ENCODE data around the gene GCLM.
A peak's percentile ranks its signal among the peaks of the same experiment; 100 is the strongest.

Gene GCLM

DNA sequence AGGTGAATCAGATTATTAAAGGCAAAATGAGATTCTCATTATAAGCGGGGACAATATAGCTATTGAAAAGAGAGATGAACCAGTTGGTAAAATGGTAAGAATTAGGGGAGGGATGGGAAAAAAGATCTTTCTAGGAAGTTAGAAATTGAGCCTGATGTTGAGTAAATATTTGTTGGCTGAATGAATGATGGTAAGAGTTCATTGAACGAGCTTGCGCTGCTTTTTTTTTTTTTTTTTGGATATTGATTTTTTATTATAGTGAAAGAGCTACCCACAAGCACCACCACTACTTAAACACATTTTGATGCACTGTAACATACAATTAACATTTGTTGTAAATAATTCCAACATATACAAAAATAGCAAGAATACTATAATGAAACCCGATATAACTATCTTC lies 1.1 kb upstream of the GCLM start:
- no peak for TF ChIP-seq FOXP2 (optimal IDR thresholded peaks at IDR 0.05; ENCODE audit: borderline replicate concordance, extremely low read depth, extremely low read length, insufficient read depth)
- TF ChIP-seq SIN3A (IDR thresholded peaks at IDR 0.05; ENCODE audit: borderline replicate concordance, insufficient read depth, low read length) = no peak
- TF ChIP-seq POLR2AphosphoS5 (IDR thresholded peaks at IDR 0.05; ENCODE audit: low read depth, low read length) = no peak
- no peak for TF ChIP-seq TAF1 (IDR thresholded peaks at IDR 0.05; ENCODE audit: borderline replicate concordance, insufficient read depth, low read length)
- TF ChIP-seq, protein P1, sequence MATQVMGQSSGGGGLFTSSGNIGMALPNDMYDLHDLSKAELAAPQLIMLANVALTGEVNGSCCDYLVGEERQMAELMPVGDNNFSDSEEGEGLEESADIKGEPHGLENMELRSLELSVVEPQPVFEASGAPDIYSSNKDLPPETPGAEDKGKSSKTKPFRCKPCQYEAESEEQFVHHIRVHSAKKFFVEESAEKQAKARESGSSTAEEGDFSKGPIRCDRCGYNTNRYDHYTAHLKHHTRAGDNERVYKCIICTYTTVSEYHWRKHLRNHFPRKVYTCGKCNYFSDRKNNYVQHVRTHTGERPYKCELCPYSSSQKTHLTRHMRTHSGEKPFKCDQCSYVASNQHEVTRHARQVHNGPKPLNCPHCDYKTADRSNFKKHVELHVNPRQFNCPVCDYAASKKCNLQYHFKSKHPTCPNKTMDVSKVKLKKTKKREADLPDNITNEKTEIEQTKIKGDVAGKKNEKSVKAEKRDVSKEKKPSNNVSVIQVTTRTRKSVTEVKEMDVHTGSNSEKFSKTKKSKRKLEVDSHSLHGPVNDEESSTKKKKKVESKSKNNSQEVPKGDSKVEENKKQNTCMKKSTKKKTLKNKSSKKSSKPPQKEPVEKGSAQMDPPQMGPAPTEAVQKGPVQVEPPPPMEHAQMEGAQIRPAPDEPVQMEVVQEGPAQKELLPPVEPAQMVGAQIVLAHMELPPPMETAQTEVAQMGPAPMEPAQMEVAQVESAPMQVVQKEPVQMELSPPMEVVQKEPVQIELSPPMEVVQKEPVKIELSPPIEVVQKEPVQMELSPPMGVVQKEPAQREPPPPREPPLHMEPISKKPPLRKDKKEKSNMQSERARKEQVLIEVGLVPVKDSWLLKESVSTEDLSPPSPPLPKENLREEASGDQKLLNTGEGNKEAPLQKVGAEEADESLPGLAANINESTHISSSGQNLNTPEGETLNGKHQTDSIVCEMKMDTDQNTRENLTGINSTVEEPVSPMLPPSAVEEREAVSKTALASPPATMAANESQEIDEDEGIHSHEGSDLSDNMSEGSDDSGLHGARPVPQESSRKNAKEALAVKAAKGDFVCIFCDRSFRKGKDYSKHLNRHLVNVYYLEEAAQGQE (IDR thresholded peaks at IDR 0.05; ENCODE audit: insufficient read depth in 1 of 2, low read depth in 2 of 2, low read length in 2 of 2) = no peak

DNA sequence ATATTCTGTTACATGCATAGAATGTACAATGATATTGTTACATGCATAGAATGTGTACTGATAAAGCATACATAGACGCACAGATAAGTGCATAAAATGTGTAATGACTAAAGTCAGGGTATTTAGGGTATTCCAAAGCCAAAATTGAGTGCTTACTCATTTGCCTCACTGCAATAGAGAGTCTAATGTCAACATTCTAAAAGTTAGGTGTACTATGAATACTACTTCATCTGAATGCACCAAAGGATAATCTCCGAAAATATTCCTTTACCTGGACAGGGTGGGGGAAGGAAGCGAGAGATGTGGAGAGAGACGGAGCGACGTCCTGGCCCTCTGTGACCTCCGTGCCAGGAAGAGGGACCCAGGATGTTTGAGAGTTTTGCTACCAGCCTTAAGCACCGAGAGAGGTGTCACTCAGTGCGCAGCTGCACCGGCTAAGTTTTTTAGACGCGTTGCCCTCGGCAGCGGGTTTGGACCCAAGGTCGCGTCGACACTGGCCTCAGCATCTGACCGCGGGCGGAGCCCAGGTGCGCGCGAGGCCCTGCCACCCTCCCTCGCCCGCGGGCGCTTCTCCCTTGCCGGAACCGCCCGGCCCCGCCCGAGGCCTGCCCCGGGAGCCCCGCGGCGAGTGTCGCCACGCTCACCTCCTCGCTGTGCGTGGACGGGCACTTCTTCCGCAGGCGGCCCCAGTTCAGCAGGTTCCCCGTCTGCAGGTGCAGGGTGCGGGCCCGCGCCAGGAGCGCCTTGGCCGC lies 660 bp downstream of the GCLM start:
- TF ChIP-seq TAF1 (IDR thresholded peaks at IDR 0.05; ENCODE audit: borderline replicate concordance, insufficient read depth, low read length) (no peak), POLR2AphosphoS5 (IDR thresholded peaks at IDR 0.05; ENCODE audit: low read depth, low read length) (no peak), FOXP2 (optimal IDR thresholded peaks at IDR 0.05; ENCODE audit: borderline replicate concordance, extremely low read depth, extremely low read length, insufficient read depth) (peak; percentile 39), SIN3A (IDR thresholded peaks at IDR 0.05; ENCODE audit: borderline replicate concordance, insufficient read depth, low read length) (peak; percentile 20; the same call in 1 of the 2 replicates)
- TF ChIP-seq, protein P1 (IDR thresholded peaks at IDR 0.05; ENCODE audit: insufficient read depth in 1 of 2, low read depth in 2 of 2, low read length in 2 of 2) = no peak

- TF ChIP-seq TAF1 (IDR thresholded peaks at IDR 0.05; ENCODE audit: borderline replicate concordance, insufficient read depth, low read length) (no peak), SIN3A (IDR thresholded peaks at IDR 0.05; ENCODE audit: borderline replicate concordance, insufficient read depth, low read length) (peak; percentile 44; the same call in 1 of the 2 replicates), FOXP2 (optimal IDR thresholded peaks at IDR 0.05; ENCODE audit: borderline replicate concordance, extremely low read depth, extremely low read length, insufficient read depth) (no peak), POLR2AphosphoS5 (IDR thresholded peaks at IDR 0.05; ENCODE audit: low read depth, low read length) (no peak)
- TF ChIP-seq, protein P1 (IDR thresholded peaks at IDR 0.05; ENCODE audit: insufficient read depth in 1 of 2, low read depth in 2 of 2, low read length in 2 of 2) = 0 out of 4 replicates have a peak, but pooled peaks of 1 of the 2 experiments have one; percentile 28
Measured at GRCh38 chr1:93907718-93908117, 1.5 kb downstream of the GCLM start.

GRCh38 chr1:93906480-93906879 lies 2.8 kb downstream of the GCLM start:
- TF ChIP-seq TAF1 (IDR thresholded peaks at IDR 0.05; ENCODE audit: borderline replicate concordance, insufficient read depth, low read length) (no peak), FOXP2 (optimal IDR thresholded peaks at IDR 0.05; ENCODE audit: borderline replicate concordance, extremely low read depth, extremely low read length, insufficient read depth) (no peak), POLR2AphosphoS5 (IDR thresholded peaks at IDR 0.05; ENCODE audit: low read depth, low read length) (no peak), SIN3A (IDR thresholded peaks at IDR 0.05; ENCODE audit: borderline replicate concordance, insufficient read depth, low read length) (no peak)
- TF ChIP-seq, protein P1 (IDR thresholded peaks at IDR 0.05; ENCODE audit: insufficient read depth in 1 of 2, low read depth in 2 of 2, low read length in 2 of 2) = no peak

Data from PFSK-1 (cell line).